ENCODE measurements around the gene NDUFS2.

The NDUFS2 gene

DNA sequence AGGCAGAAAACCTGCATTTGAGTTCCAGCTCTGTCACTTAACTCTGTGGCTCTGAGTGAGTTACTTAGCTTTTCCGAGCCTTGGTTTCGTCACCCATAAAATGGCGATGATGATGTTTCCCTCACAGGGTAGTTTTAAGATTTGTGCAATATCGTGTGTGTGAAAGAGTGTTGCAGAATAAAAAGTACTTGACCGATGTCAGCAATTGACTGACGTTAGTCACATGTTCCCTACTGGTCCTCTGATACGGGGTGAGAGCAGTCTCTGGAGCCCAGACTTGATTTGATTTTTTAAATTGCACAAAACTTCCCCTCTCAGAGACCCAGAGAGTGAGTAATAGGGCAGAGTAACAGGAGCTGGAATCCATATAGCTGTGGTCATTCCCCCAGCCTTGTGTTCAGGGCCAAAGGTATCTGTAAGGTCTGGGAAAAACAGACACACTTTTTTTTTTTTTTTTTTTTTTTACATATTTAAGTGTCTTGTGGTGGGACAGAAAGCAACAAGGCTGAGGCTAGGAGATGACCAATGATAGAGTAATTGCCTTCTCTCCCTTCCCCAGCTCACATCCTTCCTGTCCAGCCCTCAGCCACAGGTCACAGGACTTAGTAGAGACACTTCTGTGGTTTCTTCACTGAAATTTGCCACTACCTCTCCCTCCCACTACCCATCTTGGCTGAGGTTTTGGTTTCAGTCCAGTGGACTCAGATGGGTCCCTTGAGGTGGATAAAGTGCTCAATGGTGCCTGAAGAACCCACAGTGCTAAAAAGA lies 15.0 kb downstream of the NDUFS2 start:
- TF ChIP-seq, protein P1, sequence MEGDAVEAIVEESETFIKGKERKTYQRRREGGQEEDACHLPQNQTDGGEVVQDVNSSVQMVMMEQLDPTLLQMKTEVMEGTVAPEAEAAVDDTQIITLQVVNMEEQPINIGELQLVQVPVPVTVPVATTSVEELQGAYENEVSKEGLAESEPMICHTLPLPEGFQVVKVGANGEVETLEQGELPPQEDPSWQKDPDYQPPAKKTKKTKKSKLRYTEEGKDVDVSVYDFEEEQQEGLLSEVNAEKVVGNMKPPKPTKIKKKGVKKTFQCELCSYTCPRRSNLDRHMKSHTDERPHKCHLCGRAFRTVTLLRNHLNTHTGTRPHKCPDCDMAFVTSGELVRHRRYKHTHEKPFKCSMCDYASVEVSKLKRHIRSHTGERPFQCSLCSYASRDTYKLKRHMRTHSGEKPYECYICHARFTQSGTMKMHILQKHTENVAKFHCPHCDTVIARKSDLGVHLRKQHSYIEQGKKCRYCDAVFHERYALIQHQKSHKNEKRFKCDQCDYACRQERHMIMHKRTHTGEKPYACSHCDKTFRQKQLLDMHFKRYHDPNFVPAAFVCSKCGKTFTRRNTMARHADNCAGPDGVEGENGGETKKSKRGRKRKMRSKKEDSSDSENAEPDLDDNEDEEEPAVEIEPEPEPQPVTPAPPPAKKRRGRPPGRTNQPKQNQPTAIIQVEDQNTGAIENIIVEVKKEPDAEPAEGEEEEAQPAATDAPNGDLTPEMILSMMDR (conservative IDR thresholded peaks at IDR 0.05; ENCODE audit: control insufficient read depth, insufficient read depth, low read depth, low read length): no peak
- H3K4me3 ChIP-seq (ENCODE audit: control insufficient read depth, low read depth, low read length): peak overlapping the region; percentile 19
- DNase-seq (ENCODE audit: low read depth): peak; percentile 97

DNA sequence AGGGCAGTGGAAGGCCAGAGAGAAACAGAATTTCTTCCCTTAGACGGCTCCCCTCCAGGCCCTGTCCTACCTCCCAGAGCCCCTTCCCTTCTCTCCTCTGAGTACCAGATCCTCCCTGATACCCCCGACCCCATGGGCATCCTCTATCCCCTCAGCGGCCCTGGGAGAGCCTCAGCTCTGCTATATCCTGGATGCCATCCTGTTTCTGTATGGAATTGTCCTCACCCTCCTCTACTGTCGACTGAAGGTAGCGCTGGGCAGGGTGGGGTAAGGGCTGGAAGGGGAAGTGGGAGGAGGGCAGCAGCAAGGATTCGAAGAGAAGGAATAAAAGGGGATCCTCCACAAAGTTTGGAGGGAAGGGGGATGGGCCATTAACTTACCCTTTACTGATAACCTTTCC lies 15.7 kb downstream of the NDUFS2 start:
- H3K4me3 ChIP-seq (ENCODE audit: control insufficient read depth, low read depth, low read length): no peak overlapping the region
- TF ChIP-seq, protein P1 (conservative IDR thresholded peaks at IDR 0.05; ENCODE audit: control insufficient read depth, insufficient read depth, low read depth, low read length): no peak
- DNase-seq (ENCODE audit: low read depth): no peak

DNA sequence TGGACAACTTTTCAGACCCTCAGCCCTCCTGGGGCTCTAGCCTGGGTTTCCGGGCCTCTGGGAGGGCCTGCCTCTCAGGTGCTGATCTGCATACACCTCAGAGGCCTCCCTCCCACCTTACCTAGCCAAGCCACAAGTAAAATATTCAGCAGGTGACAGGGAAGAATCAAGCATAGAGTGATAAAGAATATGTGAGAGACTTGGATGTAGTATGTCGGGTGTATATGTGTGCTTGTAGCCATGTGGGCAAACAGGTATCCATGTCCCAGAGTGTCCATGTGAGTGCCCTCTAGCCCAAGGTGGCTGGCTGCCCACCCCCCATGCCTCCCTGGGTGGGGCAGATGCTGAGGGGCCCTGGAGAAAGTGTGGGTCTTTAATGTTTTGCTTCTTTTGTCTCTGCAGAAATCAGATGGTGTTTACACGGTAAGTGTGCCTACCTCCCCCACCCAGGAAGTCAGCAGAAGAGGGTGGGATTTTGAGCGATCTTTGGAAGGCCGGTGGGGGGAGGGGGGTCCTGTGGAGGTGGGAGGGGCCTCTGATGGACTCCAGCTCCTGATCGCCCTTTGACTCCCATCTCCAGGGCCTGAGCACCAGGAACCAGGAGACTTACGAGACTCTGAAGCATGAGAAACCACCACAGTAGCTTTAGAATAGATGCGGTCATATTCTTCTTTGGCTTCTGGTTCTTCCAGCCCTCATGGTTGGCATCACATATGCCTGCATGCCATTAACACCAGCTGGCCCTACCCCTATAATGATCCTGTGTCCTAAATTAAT lies 16.3 kb downstream of the NDUFS2 start:
- DNase-seq (ENCODE audit: low read depth): no peak
- H3K4me3 ChIP-seq (ENCODE audit: control insufficient read depth, low read depth, low read length): no peak overlapping the region
- TF ChIP-seq, protein P1 (conservative IDR thresholded peaks at IDR 0.05; ENCODE audit: control insufficient read depth, insufficient read depth, low read depth, low read length): no peak

- TF ChIP-seq, protein P1 (conservative IDR thresholded peaks at IDR 0.05; ENCODE audit: control insufficient read depth, insufficient read depth, low read depth, low read length): no peak
- no peak overlapping the region for H3K4me3 ChIP-seq (ENCODE audit: control insufficient read depth, low read depth, low read length)
- no peak for DNase-seq (ENCODE audit: low read depth)
Observed at GRCh38 chr1:161219078-161219892, 17.1 kb downstream of the NDUFS2 start.

DNA sequence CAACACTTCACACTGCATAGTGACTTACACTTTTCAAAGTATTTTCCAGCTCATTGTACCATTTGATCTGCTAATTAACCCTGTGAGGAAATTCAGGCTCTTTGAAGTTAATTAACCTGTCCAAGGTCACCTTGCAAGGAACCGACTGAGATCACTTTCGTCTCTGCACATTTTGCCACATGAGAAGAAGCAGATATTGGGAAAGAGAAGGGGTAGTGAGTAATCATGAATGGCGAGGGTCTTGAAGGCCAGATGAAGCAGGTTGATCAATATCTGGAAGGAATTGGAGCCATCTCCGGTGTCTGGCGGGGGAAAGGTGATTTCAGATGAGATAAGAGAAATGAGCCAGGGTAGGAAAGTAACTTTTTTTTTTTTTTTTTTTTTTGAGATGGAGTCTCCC lies 17.8 kb downstream of the NDUFS2 start:
- TF ChIP-seq, protein P1 (conservative IDR thresholded peaks at IDR 0.05; ENCODE audit: control insufficient read depth, insufficient read depth, low read depth, low read length): no peak
- no peak for DNase-seq (ENCODE audit: low read depth)
- no peak overlapping the region for H3K4me3 ChIP-seq (ENCODE audit: control insufficient read depth, low read depth, low read length)

- H3K4me3 ChIP-seq (ENCODE audit: control insufficient read depth, low read depth, low read length): no peak overlapping the region
- TF ChIP-seq, protein P1 (conservative IDR thresholded peaks at IDR 0.05; ENCODE audit: control insufficient read depth, insufficient read depth, low read depth, low read length): no peak
- no peak for DNase-seq (ENCODE audit: low read depth)
Observed at GRCh38 chr1:161222175-161223019, 20.2 kb downstream of the NDUFS2 start.

Measured in fibroblast of mammary gland (primary cell).